HepG2 (cell line): ENCODE data around the gene CAPS. TPM values are rescaled to one million over a fixed set of nuclear protein-coding genes. Genes with fewer than 3 reads are reported as not detected.
A peak's percentile ranks its signal among the peaks of the same experiment; 100 is the strongest.

Source experiments
- ATAC-seq: fragments of 200-7000 bp; cut with Tn5 transposase; 3 replicates; pipeline ENCODE4 v1.9.1; 2020; ENCODE audit warnings: mild to moderate bottlenecking, moderate library complexity
- BruUV-seq: library from RNA; stranded (reverse); fragments of 400-500 nt; replicated peaks from 2 replicates; lab custom pipeline; 2021; lab: Mats Ljungman, UMichigan
- CTCF ChIA-PET: fragments of 300-600 bp; formaldehyde crosslinking; extraction: SDS; loops from one replicate; lab custom pipeline; 2021; ENCODE audit warnings: low total read pairs, inconsistent platforms, low intra/inter-chr PET ratio; lab: Yijun Ruan, JAX
- POLR2A ChIA-PET: fragments of 350-600 bp; sonication (Branson Sonifier 250); formaldehyde crosslinking; loops from one replicate; lab custom pipeline; 2020; ENCODE audit warnings: antibody characterized with exemption, inconsistent platforms; lab: Yijun Ruan, JAX
- DNase-seq: peaks from one replicate; pipeline ENCODE4 v3.0.0-alpha.2; 2015; ENCODE audit warnings: low spot score
- FAIRE-seq: peaks from 3 replicates; lab custom pipeline; 2011; peaks lifted over from hg19 to GRCh38; lab: Jason Lieb, UNC
- H2AFZ ChIP-seq: one replicate; pipeline ENCODE4 v1.6.1; 2011; ENCODE audit warnings: low read length, inconsistent platforms
- H3K27ac ChIP-seq: fragments of 300-600 bp; 3 replicates; pipeline ENCODE4 v1.8.0; 2011; ENCODE audit warnings: mixed run types, mild to moderate bottlenecking, mixed read lengths, low read length, inconsistent platforms; ENCODE audit not compliant: insufficient read depth; ENCODE audit errors: extremely low read length
- H3K27me3 ChIP-seq, 2 experiments: fragments of 200-600 bp in 1 of 2; 2 replicates in 1 of 2; 3 replicates in 1 of 2; pipeline versions ENCODE4 v1.6.0 to v1.8.0; 2011; ENCODE audit warnings: low read length in 2 of 2, mild to moderate bottlenecking in 2 of 2, moderate library complexity in 2 of 2, inconsistent platforms in 1 of 2; ENCODE audit not compliant: insufficient read depth in 2 of 2, control insufficient read depth in 1 of 2
- H3K36me3 ChIP-seq, 2 experiments: fragments of 200-600 bp in 1 of 2; replicated peaks in 1 of 2; 2 replicates in 1 of 2; 3 replicates in 1 of 2; pipeline versions ENCODE4 v1.5.1 to v1.8.0; 2011; ENCODE audit warnings: low read length in 2 of 2, inconsistent platforms in 1 of 2; ENCODE audit not compliant: insufficient read depth in 2 of 2, control insufficient read depth in 1 of 2
- H3K4me1 ChIP-seq: 2 replicates; pipeline ENCODE4 v1.5.1; 2012; ENCODE audit warnings: low read length, inconsistent platforms; ENCODE audit not compliant: insufficient read depth
- H3K4me2 ChIP-seq: 2 replicates; pipeline ENCODE4 v1.6.0; 2011; ENCODE audit warnings: low read depth, low read length, inconsistent platforms
- H3K4me3 ChIP-seq, 3 experiments: fragments of 200-600 bp in 1 of 3; sonication (generic), shearing (Covaris generic) in 1 of 3; replicated peaks in 1 of 3; 2 replicates each; pipeline ENCODE4 v1.5.1; 2011 to 2016; ENCODE audit warnings: low read length in 3 of 3, inconsistent platforms in 2 of 3, low read depth in 2 of 3, mild to moderate bottlenecking in 2 of 3, control low read depth in 1 of 3, mixed read lengths in 1 of 3; ENCODE audit not compliant: insufficient read depth in 1 of 3
- H3K79me2 ChIP-seq: one replicate; pipeline ENCODE4 v1.6.1; 2011; ENCODE audit warnings: low read length, inconsistent platforms; ENCODE audit not compliant: insufficient read depth
- H3K9ac ChIP-seq: 2 replicates; pipeline ENCODE4 v1.6.0; 2011; ENCODE audit warnings: mild to moderate bottlenecking, low read depth, low read length, inconsistent platforms; ENCODE audit not compliant: insufficient read depth
- H3K9me3 ChIP-seq: 2 replicates; pipeline ENCODE4 v1.5.1; 2012; ENCODE audit warnings: mild to moderate bottlenecking, low read length
- H4K20me1 ChIP-seq: 2 replicates; pipeline ENCODE4 v1.6.0; 2011; ENCODE audit warnings: inconsistent platforms, mild to moderate bottlenecking, low read length, moderate library complexity; ENCODE audit not compliant: insufficient read depth
- ATF3 ChIP-seq: sonication (generic); formaldehyde crosslinking; IDR thresholded peaks from 2 replicates; pipeline ENCODE4 v1.4.0; 2020; ENCODE audit warnings: missing genetic modification reagents
- BORCS8-MEF2B ChIP-seq: sonication (generic); formaldehyde crosslinking; IDR thresholded peaks from 2 replicates; pipeline ENCODE4 v1.8.0; 2022; ENCODE audit warnings: mild to moderate bottlenecking, missing genetic modification reagents
- FOXP1 ChIP-seq, 2 experiments: fragments of 450-650 bp in 1 of 2; IDR thresholded peaks; 2 replicates each; pipeline ENCODE4 v1.6.1; 2017 to 2018; ENCODE audit warnings: antibody characterized with exemption in 1 of 2
- HNRNPH1 ChIP-seq: fragments of 200-400 bp; formaldehyde crosslinking; optimal IDR thresholded peaks from 2 replicates; pipeline ENCODE3; 2017; ENCODE audit warnings: mild to moderate bottlenecking, low read depth, low read length
- MYPOP ChIP-seq: sonication (generic); formaldehyde crosslinking; IDR thresholded peaks from 2 replicates; pipeline ENCODE4 v1.8.1; 2023; ENCODE audit warnings: mild to moderate bottlenecking, moderate library complexity, missing genetic modification reagents
- PRDM4 ChIP-seq: sonication (generic); formaldehyde crosslinking; IDR thresholded peaks from 2 replicates; pipeline ENCODE4 v1.9.0; 2021; ENCODE audit warnings: missing genetic modification reagents, borderline replicate concordance
- RFX3 ChIP-seq: IDR thresholded peaks from 2 replicates; pipeline ENCODE4 v1.6.1; 2016; ENCODE audit warnings: missing biosample characterization, missing genetic modification reagents
- THRA ChIP-seq: sonication (generic); formaldehyde crosslinking; IDR thresholded peaks from 2 replicates; pipeline ENCODE4 v1.4.0; 2020; ENCODE audit warnings: missing genetic modification reagents, borderline replicate concordance
- ZFP82 ChIP-seq: sonication (generic); formaldehyde crosslinking; IDR thresholded peaks from 2 replicates; pipeline ENCODE4 v1.5.1; 2020; ENCODE audit warnings: mild to moderate bottlenecking, missing genetic modification reagents, borderline replicate concordance
- ZMYM3 ChIP-seq: sonication (generic); formaldehyde crosslinking; IDR thresholded peaks from 2 replicates; pipeline ENCODE4 v1.5.1; 2020; ENCODE audit warnings: mild to moderate bottlenecking, missing genetic modification reagents
- ZNF564 ChIP-seq: sonication (generic); formaldehyde crosslinking; IDR thresholded peaks from 2 replicates; pipeline ENCODE4 v1.8.1; 2023; ENCODE audit warnings: mild to moderate bottlenecking, missing genetic modification reagents
- ZNF776 ChIP-seq: sonication (generic); formaldehyde crosslinking; IDR thresholded peaks from 2 replicates; pipeline ENCODE4 v1.4.0; 2020; ENCODE audit warnings: mild to moderate bottlenecking, missing genetic modification reagents
- WGBS: methylation state at CpG from one replicate; pipeline ENCODE4 v1.1.6; 2017; ENCODE audit warnings: low lambda C conversion rate; 5-methylcytosine and 5-hydroxymethylcytosine counted together
- in situ Hi-C: cut with HindIII; loops from 2 replicates; pipeline ENCODE4 v1.10.0; 2017; ENCODE audit warnings: low pct_unique_long_range_greater_than_20kb; ENCODE audit not compliant: extremely low pct_ligation_motif_present
- intact Hi-C: fragments of 100-400 bp; cut with micrococcal nuclease; formaldehyde crosslinking; loops from one replicate; pipeline ENCODE4 v1.10.0; 2022; ENCODE audit not compliant: unreplicated experiment
- polyA plus RNA-seq, 8 experiments: library from polyadenylated mRNA; depleted of rRNA in 3 of 8; stranded (reverse) in 7 of 8; unstranded in 1 of 8; fragments of >200 nt; fragmentation: Illumina TruSeq in 4 of 8; extraction: Trizol in 4 of 8; gene quantifications; 2 replicates each; pipeline versions ENCODE4 v1.2.1 to v1.2.3, GENCODE V29; 2011 to 2016; ENCODE audit warnings: low read depth in 4 of 8, missing spikeins in 1 of 8, mixed read lengths in 1 of 8; ENCODE audit not compliant: insufficient read depth in 1 of 8
- total RNA-seq, 5 experiments: library from RNA; depleted of rRNA; stranded (reverse); fragments of >200 nt; fragmentation: Illumina TruSeq; extraction: Trizol; gene quantifications; 2 replicates each; pipeline ENCODE4 v1.2.3, GENCODE V29; 2016; ENCODE audit warnings: low read depth in 1 of 5
- TF ChIP-seq, protein P1 (sequence below): sonication (generic); formaldehyde crosslinking; IDR thresholded peaks from 2 replicates; pipeline ENCODE4 v1.4.0; 2020; ENCODE audit warnings: missing genetic modification reagents

Gene CAPS
- total and polyA plus RNA-seq, 2 of the 13 experiments (the other 11 are each of a cell fraction or from before 2014, with no cell fraction given) = 3.1 TPM

- TF ChIP-seq MYPOP (CRISPR knock-in tag) (no peak), ZFP82 (CRISPR knock-in tag) (no peak), RFX3 (CRISPR knock-in tag) (no peak), HNRNPH1 (no peak), ZMYM3 (CRISPR knock-in tag) (peak; percentile 88), ZNF776 (CRISPR knock-in tag) (no peak), ATF3 (CRISPR knock-in tag) (no peak), THRA (CRISPR knock-in tag) (no peak; the same call in 1 of the 2 replicates)
These were observed at the start of gene CAPS (continued) for GRCh38 chr19:5913739-5914357.

DNA sequence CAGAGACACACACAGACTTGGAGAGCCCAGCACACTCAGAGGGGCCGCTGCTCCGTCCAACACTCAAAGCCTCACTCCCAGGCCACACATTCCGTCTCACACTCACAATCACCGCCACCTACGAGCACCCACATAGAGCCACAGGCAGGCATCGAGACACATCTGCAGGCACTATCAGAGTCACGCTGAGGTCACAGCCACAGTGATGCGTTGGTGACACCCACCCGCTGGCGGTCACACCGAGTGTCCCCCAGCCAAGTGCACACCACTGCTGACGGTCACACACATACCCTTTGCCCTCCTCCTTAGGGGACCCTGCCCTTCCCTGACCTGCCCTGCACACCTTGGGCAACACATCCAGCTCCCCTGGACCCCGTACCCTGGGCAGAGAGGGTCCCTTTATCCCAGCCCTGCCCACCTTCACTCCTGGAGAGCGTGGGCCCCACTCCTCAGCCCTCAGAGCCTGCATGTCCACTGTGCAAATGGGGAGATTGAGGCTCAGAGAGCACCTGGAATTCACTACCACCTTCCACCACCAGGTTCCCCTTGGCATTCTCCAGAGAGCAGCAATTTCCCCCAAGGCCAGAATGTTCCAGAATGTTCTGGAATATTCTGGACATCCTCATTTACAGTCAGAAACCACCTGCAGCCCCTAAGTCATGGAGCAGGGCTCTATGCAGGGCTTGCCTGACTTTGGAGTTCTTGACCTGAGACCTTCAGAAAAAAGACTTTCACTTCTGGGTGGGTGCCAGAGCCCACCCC lies 49.1 kb upstream of the CAPS start:
- in situ Hi-C loops = no loop called here
- no TSS peak for BruUV-seq
- POLR2A ChIA-PET = no interaction called here
- TF ChIP-seq, protein P1, sequence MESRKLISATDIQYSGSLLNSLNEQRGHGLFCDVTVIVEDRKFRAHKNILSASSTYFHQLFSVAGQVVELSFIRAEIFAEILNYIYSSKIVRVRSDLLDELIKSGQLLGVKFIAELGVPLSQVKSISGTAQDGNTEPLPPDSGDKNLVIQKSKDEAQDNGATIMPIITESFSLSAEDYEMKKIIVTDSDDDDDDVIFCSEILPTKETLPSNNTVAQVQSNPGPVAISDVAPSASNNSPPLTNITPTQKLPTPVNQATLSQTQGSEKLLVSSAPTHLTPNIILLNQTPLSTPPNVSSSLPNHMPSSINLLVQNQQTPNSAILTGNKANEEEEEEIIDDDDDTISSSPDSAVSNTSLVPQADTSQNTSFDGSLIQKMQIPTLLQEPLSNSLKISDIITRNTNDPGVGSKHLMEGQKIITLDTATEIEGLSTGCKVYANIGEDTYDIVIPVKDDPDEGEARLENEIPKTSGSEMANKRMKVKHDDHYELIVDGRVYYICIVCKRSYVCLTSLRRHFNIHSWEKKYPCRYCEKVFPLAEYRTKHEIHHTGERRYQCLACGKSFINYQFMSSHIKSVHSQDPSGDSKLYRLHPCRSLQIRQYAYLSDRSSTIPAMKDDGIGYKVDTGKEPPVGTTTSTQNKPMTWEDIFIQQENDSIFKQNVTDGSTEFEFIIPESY (CRISPR knock-in tag) = peak; percentile 69
- TF ChIP-seq FOXP1 (IDR thresholded peaks at IDR 0.05) (no peak), FOXP1 (CRISPR knock-in tag; IDR thresholded peaks at IDR 0.05) (no peak), PRDM4 (CRISPR knock-in tag) (no peak), ZNF564 (CRISPR knock-in tag) (no peak), BORCS8-MEF2B (CRISPR knock-in tag) (no peak)

More for the DNA sequence above, 49.1 kb upstream of the CAPS start:
- no peaks in the 10 kb centered on the region for H3K9me3 ChIP-seq
- no peak overlapping the region for H2AFZ ChIP-seq
- no peaks in the 10 kb centered on the region for H3K27me3 ChIP-seq
- H3K4me1 ChIP-seq = peaks cover 62% of the 10 kb centered on the region
- intact Hi-C loops = no loop called here
- H3K4me2 ChIP-seq = no peak overlapping the region
- no peak overlapping the region for H3K9ac ChIP-seq
- CTCF ChIA-PET = no interaction called here
- no peaks in the 10 kb centered on the region for H3K79me2 ChIP-seq
- DNase-seq (no peak), ATAC-seq (no peak), FAIRE-seq (no peak)
- no peaks in the 10 kb centered on the region for H4K20me1 ChIP-seq
- H3K27ac ChIP-seq = no peak overlapping the region
- no peak overlapping the region for H3K4me3 ChIP-seq
- H3K36me3 ChIP-seq = no peaks in the 10 kb centered on the region
- WGBS = 81% methylated on average over 13 of the region's 14 CpGs
